Type B pancreatic cell (in vitro differentiated cells): Measurements from ENCODE around the gene PIEZO2. TPM values are rescaled to one million over a fixed set of nuclear protein-coding genes. Genes with fewer than 3 reads are reported as not detected.

ENCODE experiments used
- DNase-seq: peaks from one replicate; pipeline ENCODE4 v3.0.0; 2021; ENCODE audit warnings: mixed read lengths; ENCODE audit not compliant: unreplicated experiment; ENCODE audit errors: extremely low spot score
- H3K27ac Mint-ChIP-seq: 2 replicates; pipeline ENCODE4 v1.8.0; 2021; ENCODE audit warnings: mild to moderate bottlenecking, mixed read lengths
- H3K27me3 Mint-ChIP-seq: 2 replicates; pipeline ENCODE4 v1.8.0; 2021; ENCODE audit warnings: mixed read lengths
- H3K36me3 Mint-ChIP-seq: 2 replicates; pipeline ENCODE4 v1.8.0; 2021; ENCODE audit warnings: mixed read lengths
- H3K4me1 Mint-ChIP-seq: one replicate; pipeline ENCODE4 v1.8.0; 2021; ENCODE audit warnings: mixed read lengths; ENCODE audit not compliant: unreplicated experiment
- H3K4me3 Mint-ChIP-seq: 2 replicates; pipeline ENCODE4 v1.8.0; 2021; ENCODE audit warnings: mild to moderate bottlenecking, mixed read lengths
- H3K9me3 Mint-ChIP-seq: 2 replicates; pipeline ENCODE4 v1.8.0; 2021; ENCODE audit warnings: mixed read lengths
- total RNA-seq: library from RNA; stranded (reverse); gene quantifications from 2 replicates; pipeline ENCODE4 v1.2.1, GENCODE V29; 2021; ENCODE audit warnings: low replicate concordance
- TF ChIP-seq, protein P1 (sequence below): fragments of 200-600 bp; sonication (generic); conservative IDR thresholded peaks from 2 replicates; pipeline ENCODE4 v1.5.0; 2021; ENCODE audit warnings: antibody characterized with exemption, mild to moderate bottlenecking

The PIEZO2 gene
- total RNA-seq, 1 donor from 2014 or later = 38.8 TPM

DNA sequence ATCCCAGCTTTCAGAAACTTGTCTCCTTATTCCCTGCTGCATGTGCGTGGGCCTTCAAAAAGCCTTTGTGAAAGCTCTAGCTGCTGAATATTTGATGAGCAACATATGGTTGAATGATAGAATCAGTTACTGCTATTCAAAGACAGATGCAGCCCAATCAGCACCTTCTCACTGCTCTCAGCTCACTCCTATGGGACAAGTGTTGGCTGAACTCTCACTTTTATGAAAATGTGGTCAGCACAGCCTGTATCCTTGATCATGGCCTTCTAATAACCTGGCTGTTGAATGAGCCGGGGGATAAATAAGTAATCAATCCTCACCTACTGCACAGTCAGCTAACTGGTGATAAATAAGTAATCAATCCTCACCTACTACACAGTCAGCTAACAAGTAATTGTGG lies 103.2 kb downstream of the PIEZO2 start:
- peaks cover 3% of the 10 kb centered on the region for H3K9me3 Mint-ChIP-seq
- TF ChIP-seq, protein P1, sequence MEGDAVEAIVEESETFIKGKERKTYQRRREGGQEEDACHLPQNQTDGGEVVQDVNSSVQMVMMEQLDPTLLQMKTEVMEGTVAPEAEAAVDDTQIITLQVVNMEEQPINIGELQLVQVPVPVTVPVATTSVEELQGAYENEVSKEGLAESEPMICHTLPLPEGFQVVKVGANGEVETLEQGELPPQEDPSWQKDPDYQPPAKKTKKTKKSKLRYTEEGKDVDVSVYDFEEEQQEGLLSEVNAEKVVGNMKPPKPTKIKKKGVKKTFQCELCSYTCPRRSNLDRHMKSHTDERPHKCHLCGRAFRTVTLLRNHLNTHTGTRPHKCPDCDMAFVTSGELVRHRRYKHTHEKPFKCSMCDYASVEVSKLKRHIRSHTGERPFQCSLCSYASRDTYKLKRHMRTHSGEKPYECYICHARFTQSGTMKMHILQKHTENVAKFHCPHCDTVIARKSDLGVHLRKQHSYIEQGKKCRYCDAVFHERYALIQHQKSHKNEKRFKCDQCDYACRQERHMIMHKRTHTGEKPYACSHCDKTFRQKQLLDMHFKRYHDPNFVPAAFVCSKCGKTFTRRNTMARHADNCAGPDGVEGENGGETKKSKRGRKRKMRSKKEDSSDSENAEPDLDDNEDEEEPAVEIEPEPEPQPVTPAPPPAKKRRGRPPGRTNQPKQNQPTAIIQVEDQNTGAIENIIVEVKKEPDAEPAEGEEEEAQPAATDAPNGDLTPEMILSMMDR = no peak
- no peak overlapping the region for H3K4me3 Mint-ChIP-seq
- H3K27me3 Mint-ChIP-seq = no peaks in the 10 kb centered on the region
- H3K36me3 Mint-ChIP-seq = peaks cover 8% of the 10 kb centered on the region
- no peak overlapping the region for H3K27ac Mint-ChIP-seq
- DNase-seq = no peak
- H3K4me1 Mint-ChIP-seq = peaks cover 13% of the 10 kb centered on the region

DNA sequence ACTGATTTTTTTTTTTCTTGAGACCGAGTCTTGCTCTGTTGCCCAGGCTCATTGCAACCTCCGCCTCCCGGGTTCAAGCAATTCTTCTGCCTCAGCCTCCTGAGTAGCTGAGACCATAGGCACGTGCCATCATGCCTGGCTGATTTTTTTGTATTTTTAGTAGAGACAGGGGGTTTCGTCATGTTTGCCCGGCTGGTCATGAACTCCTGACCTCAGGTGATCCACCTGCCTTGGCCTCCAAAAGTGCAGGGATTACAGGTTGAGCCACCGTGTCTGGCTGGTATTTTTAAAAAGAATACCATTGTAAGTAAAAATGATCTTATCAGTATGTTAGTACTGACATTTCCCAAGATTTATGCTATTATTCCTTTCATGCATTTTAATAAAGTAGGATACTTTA lies 105.7 kb downstream of the PIEZO2 start:
- DNase-seq = no peak
- TF ChIP-seq, protein P1 = no peak
- peaks cover 4% of the 10 kb centered on the region for H3K36me3 Mint-ChIP-seq
- no peak overlapping the region for H3K4me3 Mint-ChIP-seq
- no peak overlapping the region for H3K27ac Mint-ChIP-seq
- peaks cover 15% of the 10 kb centered on the region for H3K4me1 Mint-ChIP-seq
- peaks cover 3% of the 10 kb centered on the region for H3K9me3 Mint-ChIP-seq
- H3K27me3 Mint-ChIP-seq = no peaks in the 10 kb centered on the region

DNA sequence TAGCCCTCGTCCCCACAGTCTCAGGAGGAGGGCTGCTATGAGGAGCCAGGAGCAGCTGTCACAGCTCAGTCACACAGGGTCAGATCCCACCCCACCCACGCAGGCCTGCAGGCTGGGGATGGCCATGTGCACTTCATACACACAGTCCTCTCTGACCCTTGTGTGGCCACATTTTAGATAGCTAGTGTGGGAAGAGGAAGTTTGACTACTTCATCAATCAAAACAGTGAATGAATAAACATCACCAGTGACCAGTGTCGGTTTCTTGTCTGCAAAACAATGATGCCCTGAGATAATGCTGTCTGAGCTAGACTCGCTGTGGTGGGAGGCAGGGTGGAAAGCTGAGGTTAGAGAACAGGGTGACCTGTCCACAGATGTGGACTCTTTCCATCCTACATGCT lies 107.1 kb downstream of the PIEZO2 start:
- Mint-ChIP-seq H3K27ac (no peak overlapping the region), H3K9me3 (peaks cover 3% of the 10 kb centered on the region), H3K36me3 (peaks cover 4% of the 10 kb centered on the region), H3K4me3 (no peak overlapping the region), H3K27me3 (no peaks in the 10 kb centered on the region), H3K4me1 (peaks cover 24% of the 10 kb centered on the region)
- TF ChIP-seq, protein P1 = no peak
- DNase-seq = no peak

- H3K27ac Mint-ChIP-seq = no peak overlapping the region
These were observed 108.3 kb downstream of the PIEZO2 start for GRCh38 chr18:11040823-11041656.

GRCh38 chr18:11040359-11040758 lies 109.0 kb downstream of the PIEZO2 start:
- Mint-ChIP-seq H3K4me1 (peaks cover 20% of the 10 kb centered on the region), H3K9me3 (peaks cover 3% of the 10 kb centered on the region), H3K36me3 (peaks cover under 1% of the 10 kb centered on the region), H3K4me3 (no peak overlapping the region), H3K27ac (no peak overlapping the region), H3K27me3 (no peaks in the 10 kb centered on the region)
- DNase-seq = no peak
- TF ChIP-seq, protein P1 = no peak

More at GRCh38 chr18:11040823-11041656, 108.3 kb downstream of the PIEZO2 start:
- no peak for DNase-seq
- H3K36me3 Mint-ChIP-seq = no peaks in the 10 kb centered on the region
- H3K27me3 Mint-ChIP-seq = no peaks in the 10 kb centered on the region
- TF ChIP-seq, protein P1 = peak; percentile 89
- H3K9me3 Mint-ChIP-seq = peaks cover 3% of the 10 kb centered on the region
- no peak overlapping the region for H3K4me3 Mint-ChIP-seq
- H3K4me1 Mint-ChIP-seq = peaks cover 18% of the 10 kb centered on the region
